Lower leg skin (tissue), 4 donors: ENCODE results near the gene EDEM2. TPM values are rescaled to one million over a fixed set of nuclear protein-coding genes. Genes with fewer than 3 reads are reported as not detected.

Experiments used
- DNase-seq, 2 donors: peaks; one replicate each; pipeline ENCODE4 v3.0.0-alpha.2; 2019; ENCODE audit warnings: low spot score in 2 of 2
- H3K4me3 ChIP-seq: fragments of 200-600 bp; sonication (generic); 2 replicates; pipeline ENCODE4 v1.5.1; 2017; ENCODE audit warnings: mild to moderate bottlenecking, low read depth; ENCODE audit not compliant: poor library complexity, severe bottlenecking
- POLR2A ChIP-seq, 2 donors: fragments of 450-650 bp; IDR thresholded peaks; one replicate each; pipeline ENCODE4 v1.6.1; 2016 to 2017; ENCODE audit warnings: antibody characterized with exemption in 2 of 2, mild to moderate bottlenecking in 1 of 2, moderate library complexity in 1 of 2
- WGBS, 2 donors: methylation state at CpG; one replicate each; pipeline ENCODE4 v1.1.5; 2018; 5-methylcytosine and 5-hydroxymethylcytosine counted together
- intact Hi-C: fragments of 100-400 bp; cut with DNase I; formaldehyde crosslinking; loops from one replicate; pipeline ENCODE4 v1.15.0; 2023; ENCODE audit warnings: low total_unique reads
- total RNA-seq, 4 donors: library from RNA; depleted of rRNA; stranded (reverse); fragments of >200 nt; gene quantifications; one replicate each; pipeline ENCODE4 v1.1.0, GENCODE V29; 2016
- TF ChIP-seq, protein P1 (sequence below), 3 donors: fragments of 450-650 bp; IDR thresholded peaks; one replicate each; pipeline ENCODE4 v1.5.1; 2016; ENCODE audit warnings: antibody characterized with exemption in 3 of 3, mild to moderate bottlenecking in 3 of 3, moderate library complexity in 2 of 3

Gene EDEM2
- total RNA-seq, 4 donors from 2014 or later, result 8.8 to 18.7 (median 16.6) TPM

DNA sequence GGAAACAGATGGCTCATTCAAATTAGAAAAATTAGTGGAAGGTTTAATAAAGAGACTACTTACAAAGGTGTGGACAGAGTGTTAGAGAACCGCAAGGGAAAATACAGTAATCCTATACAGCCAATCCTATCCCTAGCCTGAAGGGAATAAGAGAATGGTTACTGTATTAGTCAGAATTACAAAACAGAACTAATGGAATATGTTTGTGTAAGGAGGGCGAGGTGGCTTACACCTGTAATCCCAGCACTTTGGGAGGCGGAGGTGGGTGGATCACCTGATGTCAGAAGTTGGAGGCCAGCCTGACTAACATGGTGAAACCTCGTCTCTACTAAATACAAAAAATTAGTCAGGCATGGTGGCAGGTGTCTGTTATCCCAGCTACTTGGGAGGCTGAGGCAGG lies 38.2 kb downstream of the EDEM2 start:
- DNase-seq, result peak in 1 of 2 donors; percentile 10
- intact Hi-C loops, result no loop called here
- no peak overlapping the region for H3K4me3 ChIP-seq
- 67 to 84% methylated on average over 4 of the region's 4 CpGs for WGBS, 2 donors
- TF ChIP-seq POLR2A (IDR thresholded peaks at IDR 0.05), result no peak
- TF ChIP-seq, protein P1, sequence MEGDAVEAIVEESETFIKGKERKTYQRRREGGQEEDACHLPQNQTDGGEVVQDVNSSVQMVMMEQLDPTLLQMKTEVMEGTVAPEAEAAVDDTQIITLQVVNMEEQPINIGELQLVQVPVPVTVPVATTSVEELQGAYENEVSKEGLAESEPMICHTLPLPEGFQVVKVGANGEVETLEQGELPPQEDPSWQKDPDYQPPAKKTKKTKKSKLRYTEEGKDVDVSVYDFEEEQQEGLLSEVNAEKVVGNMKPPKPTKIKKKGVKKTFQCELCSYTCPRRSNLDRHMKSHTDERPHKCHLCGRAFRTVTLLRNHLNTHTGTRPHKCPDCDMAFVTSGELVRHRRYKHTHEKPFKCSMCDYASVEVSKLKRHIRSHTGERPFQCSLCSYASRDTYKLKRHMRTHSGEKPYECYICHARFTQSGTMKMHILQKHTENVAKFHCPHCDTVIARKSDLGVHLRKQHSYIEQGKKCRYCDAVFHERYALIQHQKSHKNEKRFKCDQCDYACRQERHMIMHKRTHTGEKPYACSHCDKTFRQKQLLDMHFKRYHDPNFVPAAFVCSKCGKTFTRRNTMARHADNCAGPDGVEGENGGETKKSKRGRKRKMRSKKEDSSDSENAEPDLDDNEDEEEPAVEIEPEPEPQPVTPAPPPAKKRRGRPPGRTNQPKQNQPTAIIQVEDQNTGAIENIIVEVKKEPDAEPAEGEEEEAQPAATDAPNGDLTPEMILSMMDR (IDR thresholded peaks at IDR 0.05), result no peak

DNA sequence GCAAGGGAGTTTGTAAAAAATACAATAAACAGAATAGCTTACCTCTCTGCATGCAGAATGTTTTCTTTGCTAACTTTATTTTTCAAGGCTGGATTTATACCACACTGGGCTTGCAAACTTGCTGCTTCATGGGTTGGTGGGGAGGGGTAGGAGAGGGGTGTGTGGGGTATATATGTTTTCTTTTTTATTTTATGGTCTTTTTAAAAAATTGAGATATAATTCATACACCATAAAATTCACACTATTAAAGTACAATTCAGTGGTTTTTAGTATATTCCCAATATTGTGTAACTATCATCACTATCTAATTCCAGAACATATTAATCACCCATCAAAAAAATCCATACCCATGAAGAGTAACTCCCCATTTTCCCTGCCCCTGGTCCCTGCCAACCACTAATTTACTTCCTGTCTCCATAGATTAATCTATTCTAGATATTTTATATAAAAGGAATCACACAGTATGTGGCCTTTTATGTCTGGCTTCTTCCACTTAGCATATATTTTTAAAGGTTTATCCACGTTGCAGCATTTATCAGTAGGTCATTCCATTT lies 40.2 kb downstream of the EDEM2 start:
- no peak overlapping the region for H3K4me3 ChIP-seq
- no peak for DNase-seq
- TF ChIP-seq, protein P1 (IDR thresholded peaks at IDR 0.05), result no peak
- no peak for TF ChIP-seq POLR2A (IDR thresholded peaks at IDR 0.05)
- intact Hi-C loops, result no loop called here
- 90 to 92% methylated on average over 1 of the region's 1 CpG for WGBS, 2 donors

DNA sequence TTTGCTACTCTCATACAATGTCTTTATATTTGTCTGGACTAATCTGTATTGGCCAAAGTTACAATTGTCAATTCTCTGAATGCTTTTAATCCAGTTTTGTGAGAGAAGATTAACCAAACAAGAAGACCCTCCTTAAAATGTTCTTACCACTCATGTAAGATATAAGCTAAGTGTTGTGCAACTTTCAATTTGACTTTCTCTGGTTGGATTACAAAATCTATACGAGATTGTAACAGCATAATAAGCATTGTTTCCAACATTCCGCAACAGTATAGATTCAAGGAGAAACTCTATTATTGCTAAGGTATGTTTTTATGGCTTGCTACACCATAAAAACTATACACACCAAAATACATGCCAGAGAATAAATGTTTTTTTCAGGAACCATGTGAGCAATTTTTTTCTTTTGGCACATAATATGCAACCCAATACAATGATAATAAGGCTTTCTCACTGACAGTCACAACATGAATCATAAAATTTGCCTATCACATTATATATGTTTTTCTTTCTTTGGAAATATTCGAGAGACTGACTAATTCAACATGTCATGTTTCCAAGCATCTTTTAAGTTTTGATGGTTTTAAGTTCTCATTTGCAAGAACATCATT lies 42.3 kb downstream of the EDEM2 start:
- DNase-seq, result no peak
- TF ChIP-seq, protein P1 (IDR thresholded peaks at IDR 0.05), result no peak
- no peak for TF ChIP-seq POLR2A (IDR thresholded peaks at IDR 0.05)
- no peak overlapping the region for H3K4me3 ChIP-seq
- intact Hi-C loops, result no loop called here
- 63 to 64% methylated on average over 3 of the region's 3 CpGs for WGBS, 2 donors

DNA sequence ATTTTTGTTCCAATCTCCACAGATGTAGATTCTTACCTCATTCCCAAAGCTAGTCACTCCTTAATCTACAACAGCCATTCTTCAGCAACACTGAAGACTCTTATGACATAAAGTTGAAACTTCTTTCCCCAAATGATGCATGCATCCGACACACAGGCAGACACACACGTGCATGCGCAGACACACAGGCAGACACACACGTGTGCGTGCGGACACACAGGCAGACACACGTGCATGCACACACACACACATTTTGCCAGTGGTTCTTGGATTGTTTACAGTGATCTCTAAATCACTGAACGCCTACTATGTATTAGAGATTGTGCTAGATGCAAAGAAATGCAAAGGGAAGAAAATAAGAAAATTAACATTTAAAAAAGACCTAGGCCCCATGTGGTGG lies 45.5 kb downstream of the EDEM2 start:
- DNase-seq, result no peak
- WGBS, 2 donors, result 82 to 85% methylated on average over 8 of the region's 8 CpGs
- H3K4me3 ChIP-seq, result no peak overlapping the region
- TF ChIP-seq, protein P1 (IDR thresholded peaks at IDR 0.05), result no peak
- no peak for TF ChIP-seq POLR2A (IDR thresholded peaks at IDR 0.05)
- intact Hi-C loops, result no loop called here

DNA sequence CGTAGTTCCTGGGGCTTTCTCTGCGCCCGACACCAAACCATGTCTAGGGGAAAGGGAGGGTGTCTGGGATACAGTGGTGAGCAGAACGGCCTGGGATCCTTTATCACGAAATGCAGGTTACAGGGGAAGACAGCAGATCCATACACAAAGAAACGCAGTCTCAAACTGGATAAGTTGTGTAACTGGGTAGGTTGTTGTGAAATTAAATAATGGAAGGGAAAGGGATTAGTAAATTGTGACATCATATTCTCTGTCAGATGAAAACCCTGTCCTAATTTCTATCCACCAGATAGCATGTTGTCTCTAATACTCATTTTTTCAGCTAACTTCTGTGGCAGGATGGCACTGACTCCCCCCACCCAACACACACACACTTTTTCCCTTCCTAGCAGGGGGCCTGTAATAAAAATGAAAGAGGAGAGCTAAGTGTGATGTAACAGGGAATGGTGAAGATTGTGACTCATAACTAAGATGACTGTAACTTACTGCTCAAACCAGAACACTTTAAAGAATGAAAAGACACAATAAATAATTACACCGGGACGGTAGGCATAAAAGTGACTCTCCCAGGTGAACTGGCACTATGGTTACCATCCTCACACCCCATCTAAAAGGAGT lies 53.8 kb downstream of the EDEM2 start:
- H3K4me3 ChIP-seq, result no peak overlapping the region
- intact Hi-C loops, result no loop called here
- 68 to 73% methylated on average over 8 of the region's 8 CpGs for WGBS, 2 donors
- no peak for DNase-seq
- TF ChIP-seq POLR2A (IDR thresholded peaks at IDR 0.05), result no peak
- TF ChIP-seq, protein P1 (IDR thresholded peaks at IDR 0.05), result no peak
